HG03159 (cell line): Measurements from ENCODE around the gene CACNA1H.

Source experiments
- ATAC-seq: cut with Tn5 transposase; IDR thresholded peaks from one replicate; pipeline ENCODE4 v1.9.1; 2021; ENCODE audit warnings: mild to moderate bottlenecking, moderate library complexity; ENCODE audit not compliant: unreplicated experiment

The CACNA1H gene

GRCh38 chr16:1206326-1206725 lies 53.4 kb downstream of the CACNA1H start:
- ATAC-seq = no peak

- ATAC-seq = no peak
Measured at GRCh38 chr16:1206786-1207185, 53.9 kb downstream of the CACNA1H start.

GRCh38 chr16:1208239-1208830 lies 55.4 kb downstream of the CACNA1H start:
- ATAC-seq = no peak

GRCh38 chr16:1209081-1209480 lies 56.2 kb downstream of the CACNA1H start:
- ATAC-seq = no peak

- no peak for ATAC-seq
Measured at GRCh38 chr16:1210461-1210860, 57.6 kb downstream of the CACNA1H start.

- ATAC-seq = no peak
Measured at GRCh38 chr16:1211451-1212268, 58.8 kb downstream of the CACNA1H start.

- ATAC-seq = no peak
Measured at GRCh38 chr16:1212616-1213194, 59.8 kb downstream of the CACNA1H start.

GRCh38 chr16:1213231-1213630 lies 60.3 kb downstream of the CACNA1H start:
- no peak for ATAC-seq

- no peak for ATAC-seq
Measured at GRCh38 chr16:1213796-1214372, 61.0 kb downstream of the CACNA1H start.

GRCh38 chr16:1214719-1215118 lies 61.8 kb downstream of the CACNA1H start:
- no peak for ATAC-seq

- ATAC-seq = no peak
Measured at GRCh38 chr16:1215574-1216295, 62.8 kb downstream of the CACNA1H start.

- no peak for ATAC-seq
Measured at GRCh38 chr16:1216296-1216619, 63.4 kb downstream of the CACNA1H start.

GRCh38 chr16:1216681-1217400 lies 63.9 kb downstream of the CACNA1H start:
- ATAC-seq = no peak

- ATAC-seq = no peak
Measured at GRCh38 chr16:1217526-1217925, 64.6 kb downstream of the CACNA1H start.

GRCh38 chr16:1218061-1218929 lies 65.4 kb downstream of the CACNA1H start:
- ATAC-seq = no peak

GRCh38 chr16:1218930-1219611 lies 66.2 kb downstream of the CACNA1H start:
- no peak for ATAC-seq

- ATAC-seq = no peak
Measured at GRCh38 chr16:1220098-1220728, 67.3 kb downstream of the CACNA1H start.

GRCh38 chr16:1220841-1221627 lies 68.1 kb downstream of the CACNA1H start:
- ATAC-seq = no peak
